ENCODE data around the gene RARRES2. TPM values are rescaled to one million over a fixed set of nuclear protein-coding genes. Genes with fewer than 3 reads are reported as not detected.

The RARRES2 gene
- total RNA-seq, 3 donors from 2014 or later (not counting 1 experiment from before 2014, with no cell fraction given), result not detected

- no peak overlapping the region for H3K27ac Mint-ChIP-seq
- 60% methylated on average over 4 of the region's 4 CpGs for WGBS (ENCODE audit: insufficient coverage)
- TF ChIP-seq CTCF (IDR thresholded peaks at IDR 0.05), result no peak
- peaks cover 0 to 3% of the 10 kb centered on the region in 2 donors for H3K9me3 Mint-ChIP-seq
- peaks cover 26% of the 10 kb centered on the region for H3K4me1 ChIP-seq (ENCODE audit: control insufficient read depth, insufficient read depth, low read length)
- H3K27me3 Mint-ChIP-seq (ENCODE audit: low read depth in 2 of 2), result peaks cover 0 to 5% of the 10 kb centered on the region in 2 donors
- no peak for DNase-seq
- no peaks in the 10 kb centered on the region for H3K36me3 ChIP-seq (ENCODE audit: control insufficient read depth, insufficient read depth, low read length)
- H3K4me3 Mint-ChIP-seq, result no peak overlapping the region
- no peak for ATAC-seq
- no peaks in the 10 kb centered on the region for H3K36me3 Mint-ChIP-seq
- peaks cover 20 to 24% of the 10 kb centered on the region in 2 donors for H3K4me1 Mint-ChIP-seq
- no peaks in the 10 kb centered on the region for H3K27me3 ChIP-seq (ENCODE audit: control insufficient read depth, insufficient read depth, low read length)
- no peak overlapping the region for H3K4me3 ChIP-seq (ENCODE audit: low read length)
- H3K27ac ChIP-seq (ENCODE audit: low read length), result no peak overlapping the region
- H3K9me3 ChIP-seq (ENCODE audit: control insufficient read depth, insufficient read depth, low read length), result no peaks in the 10 kb centered on the region
- intact Hi-C loops (cut with micrococcal nuclease), result loop anchor here (2.0 kb wide), 1 partner anchor 15 kb away; the partner anchor contains the start of gene ZNF775
These were observed 21.9 kb upstream of the RARRES2 start for GRCh38 chr7:150363370-150363769.

DNA sequence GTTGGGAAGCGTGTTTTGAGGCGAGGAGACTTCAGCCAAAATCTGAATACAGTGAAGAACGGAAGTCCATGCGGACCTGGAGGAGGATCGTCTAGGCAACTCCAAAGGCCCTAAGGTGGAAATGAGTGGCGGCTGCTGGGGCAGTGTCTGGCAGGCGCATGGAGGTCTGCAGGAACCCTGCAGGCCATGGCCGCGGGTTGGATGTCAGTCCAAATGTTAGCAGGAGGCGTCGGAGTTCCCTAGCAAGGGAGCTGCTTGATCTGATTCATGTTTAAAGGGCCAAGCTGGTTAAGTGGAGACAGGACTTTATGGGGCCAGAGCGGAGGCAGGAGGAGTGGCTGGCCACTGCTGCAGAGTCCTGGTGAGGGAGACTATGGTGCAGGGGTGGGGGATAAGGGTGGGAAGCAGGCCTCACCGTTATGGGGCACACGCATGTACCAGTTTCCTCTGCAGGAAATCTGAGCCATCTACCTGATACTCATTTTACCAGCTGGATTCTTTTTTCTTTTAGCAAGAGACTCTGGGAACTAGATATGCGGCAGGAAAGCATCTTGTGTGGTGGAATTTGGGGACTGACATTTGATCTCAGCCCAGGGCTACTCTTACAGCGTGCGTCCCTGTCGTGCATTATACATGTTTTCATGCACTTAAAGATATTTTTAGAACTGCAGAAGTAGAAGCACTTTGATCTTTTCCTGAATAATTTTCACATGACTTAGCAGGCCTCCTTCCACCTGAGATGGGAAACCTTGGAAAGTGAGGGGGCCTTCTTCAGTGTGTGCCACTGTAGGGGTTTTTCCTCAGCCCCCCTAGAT is 20.6 kb upstream of the RARRES2 start:
- DNase-seq (no peak), ATAC-seq (no peak)
- no peaks in the 10 kb centered on the region for H3K27me3 ChIP-seq (ENCODE audit: control insufficient read depth, insufficient read depth, low read length)
- H3K4me1 ChIP-seq (ENCODE audit: control insufficient read depth, insufficient read depth, low read length), result peaks cover 34% of the 10 kb centered on the region
- H3K27ac ChIP-seq (ENCODE audit: low read length), result no peak overlapping the region
- H3K9me3 ChIP-seq (ENCODE audit: control insufficient read depth, insufficient read depth, low read length), result no peaks in the 10 kb centered on the region
- Mint-ChIP-seq H3K27ac (no peak overlapping the region), H3K4me1 (peaks cover 33% of the 10 kb centered on the region in 2 donors), H3K4me3 (no peak overlapping the region), H3K36me3 (no peaks in the 10 kb centered on the region), H3K9me3 (peaks cover 0 to 3% of the 10 kb centered on the region in 2 donors), H3K27me3 (ENCODE audit: low read depth in 2 of 2) (peaks cover 0 to 5% of the 10 kb centered on the region in 2 donors)
- WGBS (ENCODE audit: insufficient coverage), result 79% methylated on average over 18 of the region's 18 CpGs
- H3K4me3 ChIP-seq (ENCODE audit: low read length), result no peak overlapping the region
- intact Hi-C loops (cut with micrococcal nuclease), result loop anchor here (2.0 kb wide), 1 partner anchor 17 kb away; the partner anchor contains the start of gene ZNF775
- TF ChIP-seq CTCF (IDR thresholded peaks at IDR 0.05), result no peak
- no peaks in the 10 kb centered on the region for H3K36me3 ChIP-seq (ENCODE audit: control insufficient read depth, insufficient read depth, low read length)

DNA sequence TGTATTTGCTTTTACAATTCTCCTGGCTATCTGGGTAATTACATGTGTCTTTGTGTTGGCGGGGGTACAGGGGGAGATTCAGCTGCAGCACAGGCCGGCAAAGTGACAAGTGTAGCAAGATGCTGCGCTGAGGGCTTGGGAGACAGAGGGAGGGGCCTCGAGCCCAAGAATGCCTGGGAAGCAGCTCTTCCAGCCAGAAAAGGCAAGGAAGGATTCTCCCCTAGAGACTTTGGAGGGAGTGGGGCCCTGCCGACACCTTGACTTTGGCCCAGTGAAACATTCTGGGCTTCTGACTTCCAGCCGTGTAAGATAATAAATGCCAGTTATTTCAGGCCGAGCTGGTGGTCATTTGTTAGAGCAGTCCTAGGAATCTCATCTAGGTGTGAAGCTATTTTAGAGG is 20.0 kb upstream of the RARRES2 start:
- intact Hi-C loops (cut with micrococcal nuclease), result no loop called here
- Histone ChIP-seq H3K4me1 (ENCODE audit: control insufficient read depth, insufficient read depth, low read length) (peaks cover 31% of the 10 kb centered on the region), H3K4me3 (ENCODE audit: low read length) (no peak overlapping the region), H3K36me3 (ENCODE audit: control insufficient read depth, insufficient read depth, low read length) (no peaks in the 10 kb centered on the region), H3K27me3 (ENCODE audit: control insufficient read depth, insufficient read depth, low read length) (no peaks in the 10 kb centered on the region), H3K9me3 (ENCODE audit: control insufficient read depth, insufficient read depth, low read length) (no peaks in the 10 kb centered on the region), H3K27ac (ENCODE audit: low read length) (no peak overlapping the region)
- ATAC-seq (no peak), DNase-seq (no peak)
- peaks cover 0 to 3% of the 10 kb centered on the region in 2 donors for H3K9me3 Mint-ChIP-seq
- TF ChIP-seq CTCF (IDR thresholded peaks at IDR 0.05), result no peak
- H3K4me3 Mint-ChIP-seq, result no peak overlapping the region
- H3K36me3 Mint-ChIP-seq, result no peaks in the 10 kb centered on the region
- peaks cover 0 to 5% of the 10 kb centered on the region in 2 donors for H3K27me3 Mint-ChIP-seq (ENCODE audit: low read depth in 2 of 2)
- 93% methylated on average over 7 of the region's 7 CpGs for WGBS (ENCODE audit: insufficient coverage)
- no peak overlapping the region for H3K27ac Mint-ChIP-seq
- H3K4me1 Mint-ChIP-seq, result peaks cover 33% of the 10 kb centered on the region in 2 donors

All from natural killer cell (primary cell).